Keratinocyte (primary cell): ENCODE measurements around the gene DLX6. TPM values are rescaled to one million over a fixed set of nuclear protein-coding genes. Genes with fewer than 3 reads are reported as not detected.

ENCODE experiments used
- DNase-seq: peaks from one replicate; pipeline ENCODE4 v3.0.0-alpha.2; 2011; ENCODE audit warnings: low read depth, missing footprints, low spot score
- FAIRE-seq: peaks from 2 replicates; lab custom pipeline; 2011; peaks lifted over from hg19 to GRCh38; lab: Jason Lieb, UNC
- H2AFZ ChIP-seq: 2 replicates; pipeline ENCODE4 v1.6.0; 2012; ENCODE audit warnings: low read length, control low read depth, inconsistent platforms; ENCODE audit not compliant: control insufficient read depth
- H3K27ac ChIP-seq: 2 replicates; pipeline ENCODE4 v1.5.1; 2011; ENCODE audit warnings: low read length; ENCODE audit not compliant: control insufficient read depth, insufficient read depth
- H3K27me3 ChIP-seq: 3 replicates; pipeline ENCODE4 v1.6.0; 2011; ENCODE audit warnings: low read length; ENCODE audit not compliant: control insufficient read depth, insufficient read depth; ENCODE audit errors: extremely low read depth
- H3K36me3 ChIP-seq, 2 experiments: 2 replicates in 1 of 2; 3 replicates in 1 of 2; pipeline ENCODE4 v1.5.1; 2011; ENCODE audit warnings: low read length in 2 of 2, mild to moderate bottlenecking in 1 of 2; ENCODE audit not compliant: control insufficient read depth in 2 of 2, insufficient read depth in 2 of 2; ENCODE audit errors: extremely low read depth in 1 of 2
- H3K4me1 ChIP-seq: 3 replicates; pipeline ENCODE4 v1.5.1; 2011; ENCODE audit warnings: low read length; ENCODE audit not compliant: control insufficient read depth, insufficient read depth; ENCODE audit errors: extremely low read depth
- H3K4me2 ChIP-seq: 3 replicates; pipeline ENCODE4 v1.6.0; 2011; ENCODE audit warnings: low read depth, low read length; ENCODE audit not compliant: control insufficient read depth, insufficient read depth; ENCODE audit errors: extremely low read depth
- H3K4me3 ChIP-seq, 3 experiments: fragments of 200-600 bp in 1 of 3; sonication (generic) in 1 of 3; 2 replicates in 2 of 3; 3 replicates in 1 of 3; pipeline ENCODE4 v1.5.1; 2011 to 2016; ENCODE audit warnings: low read length in 3 of 3, mild to moderate bottlenecking in 3 of 3, control low read depth in 2 of 3, inconsistent platforms in 1 of 3, low read depth in 1 of 3, mixed read lengths in 1 of 3, mixed run types in 1 of 3, moderate library complexity in 1 of 3; ENCODE audit not compliant: control insufficient read depth in 2 of 3, insufficient read depth in 2 of 3; ENCODE audit errors: extremely low read depth in 1 of 3
- H3K79me2 ChIP-seq: 2 replicates; pipeline ENCODE4 v1.6.0; 2012; ENCODE audit warnings: low read length; ENCODE audit not compliant: control insufficient read depth, insufficient read depth
- H3K9ac ChIP-seq: 3 replicates; pipeline ENCODE4 v1.6.0; 2011; ENCODE audit warnings: low read length; ENCODE audit not compliant: control insufficient read depth, insufficient read depth; ENCODE audit errors: extremely low read depth
- H3K9me1 ChIP-seq: 3 replicates; pipeline ENCODE4 v1.6.0; 2011; ENCODE audit warnings: low read length; ENCODE audit not compliant: control insufficient read depth, insufficient read depth; ENCODE audit errors: extremely low read depth
- H3K9me3 ChIP-seq: 2 replicates; pipeline ENCODE4 v1.5.1; 2012; ENCODE audit warnings: low read depth, low read length; ENCODE audit not compliant: control insufficient read depth
- H4K20me1 ChIP-seq: 3 replicates; pipeline ENCODE4 v1.6.0; 2011; ENCODE audit warnings: low read length; ENCODE audit not compliant: control insufficient read depth, insufficient read depth; ENCODE audit errors: extremely low read depth
- EZH2 ChIP-seq: IDR thresholded peaks from one replicate; pipeline ENCODE4 v1.6.1; 2012; ENCODE audit warnings: inconsistent platforms, mild to moderate bottlenecking, low read length, moderate library complexity
- dilution Hi-C: fragments of 300-500 bp; cut with MboI; formaldehyde crosslinking; loops from one replicate; pipeline ENCODE4 v1.7.0; 2020; ENCODE audit warnings: low sequenced_read_pairs; ENCODE audit not compliant: extremely low pct_ligation_motif_present
- polyA plus RNA-seq, 5 experiments: library from polyadenylated mRNA; depleted of rRNA in 3 of 5; stranded (reverse) in 3 of 5; stranded (forward) in 1 of 5; unstranded in 1 of 5; fragments of >200 nt; gene quantifications; 1 replicate in 1 of 5; 2 replicates in 3 of 5; 3 replicates in 1 of 5; pipeline versions ENCODE4 v1.2.1 to v1.2.3, GENCODE V29; 2011 to 2012; ENCODE audit warnings: missing spikeins in 2 of 5, low read depth in 1 of 5, low replicate concordance in 1 of 5
- TF ChIP-seq, protein P1 (sequence below), 3 experiments: IDR thresholded peaks in 1 of 3; conservative IDR thresholded peaks in 1 of 3; optimal IDR thresholded peaks in 1 of 3; 2 replicates in 2 of 3; 3 replicates in 1 of 3; pipeline versions ENCODE3 to v1.5.1; 2011; ENCODE audit warnings: low read length in 3 of 3, mild to moderate bottlenecking in 3 of 3, moderate library complexity in 2 of 3, control low read depth in 1 of 3, inconsistent platforms in 1 of 3; ENCODE audit not compliant: insufficient read depth in 2 of 3; ENCODE audit errors: extremely low read depth in 1 of 3

DLX6 gene
- polyA plus RNA-seq, 1 donor (not counting 4 experiments of a cell fraction or from before 2014, with no cell fraction given): 0.05 TPM

DNA sequence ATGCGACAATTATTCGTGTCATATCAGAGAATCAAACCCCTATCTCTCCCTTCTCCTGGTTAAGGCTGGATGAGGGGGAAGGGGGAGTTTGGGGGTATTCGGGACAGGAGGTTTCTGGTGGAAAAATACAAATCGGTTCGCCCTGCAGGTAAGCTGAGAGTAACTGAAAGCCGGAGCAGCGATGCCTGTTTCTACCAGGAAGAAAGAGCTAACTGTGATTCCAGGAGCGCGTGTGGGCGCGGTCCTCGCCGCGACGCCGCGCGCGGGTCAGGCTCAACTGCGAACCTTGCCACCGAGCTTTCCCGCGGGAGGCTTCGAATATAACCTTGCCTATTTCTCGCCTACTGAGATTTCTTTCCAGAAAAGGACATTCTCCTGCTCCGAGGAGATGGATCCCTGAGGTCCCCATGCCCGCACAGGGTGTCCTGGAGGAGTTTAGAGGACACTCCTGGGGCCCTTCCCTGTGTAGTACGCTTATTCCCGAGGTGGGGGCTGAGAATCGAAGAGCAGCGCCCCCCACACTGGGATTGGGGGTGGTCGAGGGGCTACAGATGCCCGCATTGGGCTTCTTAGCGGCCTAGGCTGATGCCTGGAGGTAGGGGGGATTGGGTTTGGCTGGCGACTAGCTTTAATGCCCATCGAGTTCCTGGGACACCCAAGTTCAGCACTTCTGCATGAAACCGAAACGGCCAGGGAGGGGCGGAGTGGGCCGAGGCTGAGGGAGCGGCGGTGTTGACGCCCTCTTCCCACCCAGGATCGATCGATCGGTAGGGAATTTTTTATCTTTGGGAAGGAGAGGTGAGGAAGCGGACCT is 13.0 kb upstream of the DLX6 start:
- H3K9me3 ChIP-seq: no peaks in the 10 kb centered on the region
- dilution Hi-C loops: no loop called here
- FAIRE-seq: no peak

DNA sequence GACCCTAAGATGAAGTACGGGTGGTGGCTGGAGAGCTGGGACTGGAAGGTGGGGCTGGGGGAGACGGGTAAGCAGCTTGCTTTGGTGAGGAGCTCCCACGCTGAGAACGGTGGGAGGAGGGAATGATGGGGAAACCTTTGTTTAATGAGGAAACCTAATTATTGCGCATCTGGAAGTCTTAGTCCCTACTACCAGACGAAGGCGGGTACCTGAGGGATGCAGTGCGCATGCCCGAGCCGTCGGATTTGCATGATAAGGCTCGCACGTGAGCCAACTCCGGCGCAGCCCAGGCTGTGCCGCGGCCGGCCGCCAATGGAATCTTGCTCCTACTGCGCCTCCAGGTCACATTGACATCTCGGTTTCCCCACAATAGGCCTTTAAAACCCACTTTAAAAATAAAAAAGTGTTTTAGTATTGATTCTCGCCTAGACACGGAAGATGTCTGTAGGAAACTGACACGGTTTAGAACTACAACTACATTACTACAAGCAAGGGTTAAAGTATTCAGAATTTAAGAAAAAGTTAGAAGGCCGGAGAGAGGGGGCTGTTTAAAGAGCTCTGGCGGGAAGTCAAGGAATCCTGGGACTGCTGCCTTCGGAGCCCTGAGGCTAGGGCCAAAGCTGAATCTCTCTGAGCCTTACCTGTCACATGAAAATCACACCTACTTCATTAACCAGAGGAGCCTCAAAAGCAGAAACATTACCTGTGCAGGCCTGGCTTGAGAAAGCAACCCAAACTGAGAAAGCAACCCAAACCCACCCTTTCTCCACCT is 12.1 kb upstream of the DLX6 start:
- DNase-seq (no peak), FAIRE-seq (no peak)
- Histone ChIP-seq H3K27me3 (peaks cover 86% of the 10 kb centered on the region), H3K4me2 (no peak overlapping the region), H3K27ac (no peak overlapping the region), H3K9me1 (no peaks in the 10 kb centered on the region), H3K36me3 (no peaks in the 10 kb centered on the region), H3K4me3 (no peak overlapping the region), H3K9ac (no peak overlapping the region), H3K4me1 (no peaks in the 10 kb centered on the region), H4K20me1 (no peaks in the 10 kb centered on the region), H3K79me2 (no peaks in the 10 kb centered on the region), H2AFZ (no peak overlapping the region), H3K9me3 (no peaks in the 10 kb centered on the region)
- TF ChIP-seq, protein P1, sequence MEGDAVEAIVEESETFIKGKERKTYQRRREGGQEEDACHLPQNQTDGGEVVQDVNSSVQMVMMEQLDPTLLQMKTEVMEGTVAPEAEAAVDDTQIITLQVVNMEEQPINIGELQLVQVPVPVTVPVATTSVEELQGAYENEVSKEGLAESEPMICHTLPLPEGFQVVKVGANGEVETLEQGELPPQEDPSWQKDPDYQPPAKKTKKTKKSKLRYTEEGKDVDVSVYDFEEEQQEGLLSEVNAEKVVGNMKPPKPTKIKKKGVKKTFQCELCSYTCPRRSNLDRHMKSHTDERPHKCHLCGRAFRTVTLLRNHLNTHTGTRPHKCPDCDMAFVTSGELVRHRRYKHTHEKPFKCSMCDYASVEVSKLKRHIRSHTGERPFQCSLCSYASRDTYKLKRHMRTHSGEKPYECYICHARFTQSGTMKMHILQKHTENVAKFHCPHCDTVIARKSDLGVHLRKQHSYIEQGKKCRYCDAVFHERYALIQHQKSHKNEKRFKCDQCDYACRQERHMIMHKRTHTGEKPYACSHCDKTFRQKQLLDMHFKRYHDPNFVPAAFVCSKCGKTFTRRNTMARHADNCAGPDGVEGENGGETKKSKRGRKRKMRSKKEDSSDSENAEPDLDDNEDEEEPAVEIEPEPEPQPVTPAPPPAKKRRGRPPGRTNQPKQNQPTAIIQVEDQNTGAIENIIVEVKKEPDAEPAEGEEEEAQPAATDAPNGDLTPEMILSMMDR (optimal IDR thresholded peaks at IDR 0.05 in 1 of 3, IDR thresholded peaks at IDR 0.05 in 1 of 3, conservative IDR thresholded peaks at IDR 0.05 in 1 of 3; ENCODE audit: extremely low read depth in 1 of 3, insufficient read depth in 2 of 3, low read length in 3 of 3): no peak
- no peak for TF ChIP-seq EZH2
- dilution Hi-C loops: no loop called here

More for the DNA sequence above, 13.0 kb upstream of the DLX6 start:
- TF ChIP-seq, protein P1 (optimal IDR thresholded peaks at IDR 0.05 in 1 of 3, IDR thresholded peaks at IDR 0.05 in 1 of 3, conservative IDR thresholded peaks at IDR 0.05 in 1 of 3; ENCODE audit: extremely low read depth in 1 of 3, insufficient read depth in 2 of 3, low read length in 3 of 3): no peak
- TF ChIP-seq EZH2: peak; percentile 25
- H3K4me3 ChIP-seq: no peak overlapping the region
- no peak overlapping the region for H3K9ac ChIP-seq
- H2AFZ ChIP-seq: no peak overlapping the region
- no peaks in the 10 kb centered on the region for H3K9me1 ChIP-seq
- H3K36me3 ChIP-seq: no peaks in the 10 kb centered on the region
- DNase-seq: no peak
- H3K27me3 ChIP-seq: peaks cover 79% of the 10 kb centered on the region
- H3K4me1 ChIP-seq: no peaks in the 10 kb centered on the region
- no peak overlapping the region for H3K27ac ChIP-seq
- no peak overlapping the region for H3K4me2 ChIP-seq
- no peaks in the 10 kb centered on the region for H4K20me1 ChIP-seq
- H3K79me2 ChIP-seq: no peaks in the 10 kb centered on the region
